ENCODE measurements around the gene RUNX2.

RUNX2 gene

DNA sequence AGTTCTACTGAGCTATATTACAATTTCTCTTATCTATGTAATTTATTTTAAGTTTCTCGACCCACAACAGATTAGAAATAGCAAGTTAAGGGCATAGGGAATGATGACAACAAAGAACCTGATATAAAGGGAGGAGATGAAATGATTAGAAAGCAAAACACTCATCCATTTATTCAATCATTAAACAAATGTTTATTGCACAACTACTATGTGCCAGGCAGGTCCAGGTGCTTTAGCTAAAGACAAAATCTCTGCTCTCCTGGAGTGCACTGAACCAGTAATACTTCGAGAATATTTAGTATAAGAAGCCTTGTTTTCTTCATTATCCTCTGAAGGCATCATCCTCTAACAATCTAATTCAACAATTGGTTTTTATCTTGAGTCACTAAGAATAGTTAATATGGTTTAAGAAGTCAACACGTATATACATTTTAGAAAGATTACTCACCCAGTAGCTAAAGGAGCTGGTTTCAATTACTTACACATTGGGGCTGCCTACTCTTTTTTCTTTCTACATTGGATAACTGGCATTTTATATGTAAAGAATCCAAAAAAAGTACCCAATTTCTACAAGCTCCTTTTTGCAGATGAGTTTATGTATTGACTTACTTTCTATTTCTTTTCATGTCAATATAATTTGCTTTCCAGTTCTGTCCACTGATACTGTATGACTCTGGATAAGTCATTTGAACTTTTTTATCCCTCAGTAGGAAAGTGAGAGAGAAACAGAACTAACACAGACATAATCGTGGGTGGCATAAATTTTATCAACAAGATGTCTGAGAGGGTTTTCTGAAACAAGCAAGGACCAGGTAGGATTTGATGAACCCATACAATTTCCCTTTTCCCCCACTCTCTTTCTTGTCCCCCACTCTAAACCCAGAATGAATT lies 375.0 kb downstream of the RUNX2 start (continued):
- TF ChIP-seq ZNF654 (tag by site-specific recombination; IDR thresholded peaks at IDR 0.05; ENCODE audit: low read depth): no peak
- no peak for TF ChIP-seq ZNF202 (tag by site-specific recombination; IDR thresholded peaks at IDR 0.05; ENCODE audit: borderline replicate concordance)

DNA sequence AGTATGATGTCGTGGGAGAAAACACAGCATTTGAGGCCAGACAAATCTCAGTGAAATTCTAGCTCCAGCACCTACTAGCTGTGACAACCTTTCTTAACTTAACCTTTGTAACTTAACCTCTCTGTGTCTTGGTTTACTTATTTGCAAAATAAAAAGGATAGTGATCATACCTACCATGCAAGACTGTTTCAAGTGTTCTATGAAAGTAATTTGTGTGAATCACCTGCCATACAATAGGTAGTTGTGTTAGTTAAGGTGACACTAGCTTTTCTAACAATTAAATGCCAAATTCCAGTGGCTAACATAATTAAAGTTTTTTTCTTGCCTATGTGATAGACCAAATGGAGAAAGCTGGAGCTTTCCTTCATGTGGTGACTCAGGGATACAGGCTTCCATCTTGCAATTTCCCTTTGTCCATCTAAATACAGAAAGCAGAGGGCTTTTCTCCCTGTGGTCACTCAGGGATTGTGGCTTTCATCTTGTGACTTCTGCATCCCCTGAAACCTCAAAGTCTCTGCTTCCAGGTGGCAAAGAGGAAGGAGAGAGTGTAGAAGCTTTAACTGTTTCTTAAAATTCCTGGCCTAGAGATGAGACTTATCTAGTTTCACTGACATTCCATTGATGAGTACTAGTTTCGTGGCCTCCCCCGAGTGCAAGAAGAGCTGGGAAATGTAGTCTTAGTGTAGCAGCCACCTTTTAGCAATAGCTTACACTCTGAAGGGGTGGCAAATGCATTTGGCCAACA lies 376.1 kb downstream of the RUNX2 start:
- Histone ChIP-seq H3K4me3 (ENCODE audit: low read depth, low read length) (no peak overlapping the region), H3K27ac (ENCODE audit: extremely low read depth, low read depth, low read length) (no peak overlapping the region), H3K4me1 (ENCODE audit: control insufficient read depth, insufficient read depth, low read length) (no peaks in the 10 kb centered on the region), H3K9me3 (ENCODE audit: control insufficient read depth, insufficient read depth, low read depth, low read length) (no peaks in the 10 kb centered on the region), H3K36me3 (ENCODE audit: control insufficient read depth in 2 of 2, insufficient read depth in 1 of 2, low read length in 2 of 2) (no peaks in the 10 kb centered on the region)
- CTCF ChIA-PET: interaction anchor here (0.7 to 5.5 kb wide), 3 partner anchors 9 to 96 kb away, joined by 3 to 30 read pairs (median 3); no protein-coding TSS in a partner anchor
- POLR2A ChIA-PET: interaction anchor here (0.8 kb wide), 1 partner anchor 40 kb away, joined by 3 read pairs; no protein-coding TSS in a partner anchor
- TF ChIP-seq, protein P1, sequence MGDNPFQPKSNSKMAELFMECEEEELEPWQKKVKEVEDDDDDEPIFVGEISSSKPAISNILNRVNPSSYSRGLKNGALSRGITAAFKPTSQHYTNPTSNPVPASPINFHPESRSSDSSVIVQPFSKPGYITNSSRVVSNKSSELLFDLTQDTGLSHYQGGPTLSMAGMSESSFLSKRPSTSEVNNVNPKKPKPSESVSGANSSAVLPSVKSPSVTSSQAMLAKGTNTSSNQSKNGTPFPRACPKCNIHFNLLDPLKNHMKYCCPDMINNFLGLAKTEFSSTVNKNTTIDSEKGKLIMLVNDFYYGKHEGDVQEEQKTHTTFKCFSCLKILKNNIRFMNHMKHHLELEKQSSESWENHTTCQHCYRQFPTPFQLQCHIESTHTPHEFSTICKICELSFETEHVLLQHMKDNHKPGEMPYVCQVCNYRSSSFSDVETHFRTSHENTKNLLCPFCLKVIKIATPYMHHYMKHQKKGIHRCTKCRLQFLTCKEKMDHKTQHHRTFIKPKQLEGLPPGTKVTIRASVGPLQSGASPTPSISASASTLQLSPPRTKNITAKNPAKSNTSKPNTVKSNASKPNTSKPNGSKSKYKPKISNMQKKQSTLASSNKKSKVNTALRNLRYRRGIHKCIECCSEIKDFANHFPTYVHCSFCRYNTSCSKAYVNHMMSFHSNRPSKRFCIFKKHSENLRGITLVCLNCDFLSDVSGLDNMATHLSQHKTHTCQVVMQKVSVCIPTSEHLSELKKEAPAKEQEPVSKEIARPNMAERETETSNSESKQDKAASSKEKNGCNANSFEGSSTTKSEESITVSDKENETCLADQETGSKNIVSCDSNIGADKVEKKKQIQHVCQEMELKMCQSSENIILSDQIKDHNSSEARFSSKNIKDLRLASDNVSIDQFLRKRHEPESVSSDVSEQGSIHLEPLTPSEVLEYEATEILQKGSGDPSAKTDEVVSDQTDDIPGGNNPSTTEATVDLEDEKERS (tag by site-specific recombination; IDR thresholded peaks at IDR 0.05): no peak
- TF ChIP-seq ZNF239 (tag by site-specific recombination; IDR thresholded peaks at IDR 0.05): no peak
- TF ChIP-seq, protein P2, sequence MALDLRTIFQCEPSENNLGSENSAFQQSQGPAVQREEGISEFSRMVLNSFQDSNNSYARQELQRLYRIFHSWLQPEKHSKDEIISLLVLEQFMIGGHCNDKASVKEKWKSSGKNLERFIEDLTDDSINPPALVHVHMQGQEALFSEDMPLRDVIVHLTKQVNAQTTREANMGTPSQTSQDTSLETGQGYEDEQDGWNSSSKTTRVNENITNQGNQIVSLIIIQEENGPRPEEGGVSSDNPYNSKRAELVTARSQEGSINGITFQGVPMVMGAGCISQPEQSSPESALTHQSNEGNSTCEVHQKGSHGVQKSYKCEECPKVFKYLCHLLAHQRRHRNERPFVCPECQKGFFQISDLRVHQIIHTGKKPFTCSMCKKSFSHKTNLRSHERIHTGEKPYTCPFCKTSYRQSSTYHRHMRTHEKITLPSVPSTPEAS (tag by site-specific recombination; IDR thresholded peaks at IDR 0.05): no peak
- TF ChIP-seq, protein P3, sequence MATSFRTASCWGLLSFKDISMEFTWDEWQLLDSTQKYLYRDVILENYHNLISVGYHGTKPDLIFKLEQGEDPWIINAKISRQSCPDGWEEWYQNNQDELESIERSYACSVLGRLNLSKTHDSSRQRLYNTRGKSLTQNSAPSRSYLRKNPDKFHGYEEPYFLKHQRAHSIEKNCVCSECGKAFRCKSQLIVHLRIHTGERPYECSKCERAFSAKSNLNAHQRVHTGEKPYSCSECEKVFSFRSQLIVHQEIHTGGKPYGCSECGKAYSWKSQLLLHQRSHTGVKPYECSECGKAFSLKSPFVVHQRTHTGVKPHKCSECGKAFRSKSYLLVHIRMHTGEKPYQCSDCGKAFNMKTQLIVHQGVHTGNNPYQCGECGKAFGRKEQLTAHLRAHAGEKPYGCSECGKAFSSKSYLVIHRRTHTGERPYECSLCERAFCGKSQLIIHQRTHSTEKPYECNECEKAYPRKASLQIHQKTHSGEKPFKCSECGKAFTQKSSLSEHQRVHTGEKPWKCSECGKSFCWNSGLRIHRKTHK (tag by site-specific recombination; IDR thresholded peaks at IDR 0.05): no peak
- TF ChIP-seq, protein P4, sequence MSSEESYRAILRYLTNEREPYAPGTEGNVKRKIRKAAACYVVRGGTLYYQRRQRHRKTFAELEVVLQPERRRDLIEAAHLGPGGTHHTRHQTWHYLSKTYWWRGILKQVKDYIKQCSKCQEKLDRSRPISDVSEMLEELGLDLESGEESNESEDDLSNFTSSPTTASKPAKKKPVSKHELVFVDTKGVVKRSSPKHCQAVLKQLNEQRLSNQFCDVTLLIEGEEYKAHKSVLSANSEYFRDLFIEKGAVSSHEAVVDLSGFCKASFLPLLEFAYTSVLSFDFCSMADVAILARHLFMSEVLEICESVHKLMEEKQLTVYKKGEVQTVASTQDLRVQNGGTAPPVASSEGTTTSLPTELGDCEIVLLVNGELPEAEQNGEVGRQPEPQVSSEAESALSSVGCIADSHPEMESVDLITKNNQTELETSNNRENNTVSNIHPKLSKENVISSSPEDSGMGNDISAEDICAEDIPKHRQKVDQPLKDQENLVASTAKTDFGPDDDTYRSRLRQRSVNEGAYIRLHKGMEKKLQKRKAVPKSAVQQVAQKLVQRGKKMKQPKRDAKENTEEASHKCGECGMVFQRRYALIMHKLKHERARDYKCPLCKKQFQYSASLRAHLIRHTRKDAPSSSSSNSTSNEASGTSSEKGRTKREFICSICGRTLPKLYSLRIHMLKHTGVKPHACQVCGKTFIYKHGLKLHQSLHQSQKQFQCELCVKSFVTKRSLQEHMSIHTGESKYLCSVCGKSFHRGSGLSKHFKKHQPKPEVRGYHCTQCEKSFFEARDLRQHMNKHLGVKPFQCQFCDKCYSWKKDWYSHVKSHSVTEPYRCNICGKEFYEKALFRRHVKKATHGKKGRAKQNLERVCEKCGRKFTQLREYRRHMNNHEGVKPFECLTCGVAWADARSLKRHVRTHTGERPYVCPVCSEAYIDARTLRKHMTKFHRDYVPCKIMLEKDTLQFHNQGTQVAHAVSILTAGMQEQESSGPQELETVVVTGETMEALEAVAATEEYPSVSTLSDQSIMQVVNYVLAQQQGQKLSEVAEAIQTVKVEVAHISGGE (tag by site-specific recombination; conservative IDR thresholded peaks at IDR 0.05; ENCODE audit: low read depth): no peak
- TF ChIP-seq, protein P5, sequence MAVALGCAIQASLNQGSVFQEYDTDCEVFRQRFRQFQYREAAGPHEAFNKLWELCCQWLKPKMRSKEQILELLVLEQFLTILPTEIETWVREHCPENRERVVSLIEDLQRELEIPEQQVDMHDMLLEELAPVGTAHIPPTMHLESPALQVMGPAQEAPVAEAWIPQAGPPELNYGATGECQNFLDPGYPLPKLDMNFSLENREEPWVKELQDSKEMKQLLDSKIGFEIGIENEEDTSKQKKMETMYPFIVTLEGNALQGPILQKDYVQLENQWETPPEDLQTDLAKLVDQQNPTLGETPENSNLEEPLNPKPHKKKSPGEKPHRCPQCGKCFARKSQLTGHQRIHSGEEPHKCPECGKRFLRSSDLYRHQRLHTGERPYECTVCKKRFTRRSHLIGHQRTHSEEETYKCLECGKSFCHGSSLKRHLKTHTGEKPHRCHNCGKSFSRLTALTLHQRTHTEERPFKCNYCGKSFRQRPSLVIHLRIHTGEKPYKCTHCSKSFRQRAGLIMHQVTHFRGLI (tag by site-specific recombination; IDR thresholded peaks at IDR 0.05): no peak
- no peak for TF ChIP-seq GLIS1 (tag by site-specific recombination; IDR thresholded peaks at IDR 0.05)
- TF ChIP-seq ZBTB8A (tag by site-specific recombination; IDR thresholded peaks at IDR 0.05): no peak
- no peak for TF ChIP-seq SP2 (tag by site-specific recombination; IDR thresholded peaks at IDR 0.05)
- TF ChIP-seq, protein P6, sequence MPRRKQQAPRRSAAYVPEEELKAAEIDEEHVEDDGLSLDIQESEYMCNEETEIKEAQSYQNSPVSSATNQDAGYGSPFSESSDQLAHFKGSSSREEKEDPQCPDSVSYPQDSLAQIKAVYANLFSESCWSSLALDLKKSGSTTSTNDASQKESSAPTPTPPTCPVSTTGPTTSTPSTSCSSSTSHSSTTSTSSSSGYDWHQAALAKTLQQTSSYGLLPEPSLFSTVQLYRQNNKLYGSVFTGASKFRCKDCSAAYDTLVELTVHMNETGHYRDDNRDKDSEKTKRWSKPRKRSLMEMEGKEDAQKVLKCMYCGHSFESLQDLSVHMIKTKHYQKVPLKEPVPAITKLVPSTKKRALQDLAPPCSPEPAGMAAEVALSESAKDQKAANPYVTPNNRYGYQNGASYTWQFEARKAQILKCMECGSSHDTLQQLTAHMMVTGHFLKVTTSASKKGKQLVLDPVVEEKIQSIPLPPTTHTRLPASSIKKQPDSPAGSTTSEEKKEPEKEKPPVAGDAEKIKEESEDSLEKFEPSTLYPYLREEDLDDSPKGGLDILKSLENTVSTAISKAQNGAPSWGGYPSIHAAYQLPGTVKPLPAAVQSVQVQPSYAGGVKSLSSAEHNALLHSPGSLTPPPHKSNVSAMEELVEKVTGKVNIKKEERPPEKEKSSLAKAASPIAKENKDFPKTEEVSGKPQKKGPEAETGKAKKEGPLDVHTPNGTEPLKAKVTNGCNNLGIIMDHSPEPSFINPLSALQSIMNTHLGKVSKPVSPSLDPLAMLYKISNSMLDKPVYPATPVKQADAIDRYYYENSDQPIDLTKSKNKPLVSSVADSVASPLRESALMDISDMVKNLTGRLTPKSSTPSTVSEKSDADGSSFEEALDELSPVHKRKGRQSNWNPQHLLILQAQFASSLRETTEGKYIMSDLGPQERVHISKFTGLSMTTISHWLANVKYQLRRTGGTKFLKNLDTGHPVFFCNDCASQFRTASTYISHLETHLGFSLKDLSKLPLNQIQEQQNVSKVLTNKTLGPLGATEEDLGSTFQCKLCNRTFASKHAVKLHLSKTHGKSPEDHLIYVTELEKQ (tag by site-specific recombination; IDR thresholded peaks at IDR 0.05; ENCODE audit: borderline replicate concordance): no peak
- no peak for TF ChIP-seq ZNF660 (tag by site-specific recombination; IDR thresholded peaks at IDR 0.05)
- TF ChIP-seq ZNF621 (tag by site-specific recombination; IDR thresholded peaks at IDR 0.05): no peak
